VCaP (cell line): ENCODE results near the gene GALP.

Experiments
- H3K27ac ChIP-seq: fragments of 450-650 bp; 2 replicates; pipeline ENCODE4 v1.5.1; 2017
- TF ChIP-seq, protein P1 (sequence below): fragments of 450-650 bp; conservative IDR thresholded peaks from 2 replicates; pipeline ENCODE4 v1.5.1; 2017; ENCODE audit warnings: mild to moderate bottlenecking, moderate library complexity

GALP gene

GRCh38 chr19:56159009-56159559, 16.7 kb upstream of the GALP start:
- H3K27ac ChIP-seq, result no peak overlapping the region
- TF ChIP-seq, protein P1, sequence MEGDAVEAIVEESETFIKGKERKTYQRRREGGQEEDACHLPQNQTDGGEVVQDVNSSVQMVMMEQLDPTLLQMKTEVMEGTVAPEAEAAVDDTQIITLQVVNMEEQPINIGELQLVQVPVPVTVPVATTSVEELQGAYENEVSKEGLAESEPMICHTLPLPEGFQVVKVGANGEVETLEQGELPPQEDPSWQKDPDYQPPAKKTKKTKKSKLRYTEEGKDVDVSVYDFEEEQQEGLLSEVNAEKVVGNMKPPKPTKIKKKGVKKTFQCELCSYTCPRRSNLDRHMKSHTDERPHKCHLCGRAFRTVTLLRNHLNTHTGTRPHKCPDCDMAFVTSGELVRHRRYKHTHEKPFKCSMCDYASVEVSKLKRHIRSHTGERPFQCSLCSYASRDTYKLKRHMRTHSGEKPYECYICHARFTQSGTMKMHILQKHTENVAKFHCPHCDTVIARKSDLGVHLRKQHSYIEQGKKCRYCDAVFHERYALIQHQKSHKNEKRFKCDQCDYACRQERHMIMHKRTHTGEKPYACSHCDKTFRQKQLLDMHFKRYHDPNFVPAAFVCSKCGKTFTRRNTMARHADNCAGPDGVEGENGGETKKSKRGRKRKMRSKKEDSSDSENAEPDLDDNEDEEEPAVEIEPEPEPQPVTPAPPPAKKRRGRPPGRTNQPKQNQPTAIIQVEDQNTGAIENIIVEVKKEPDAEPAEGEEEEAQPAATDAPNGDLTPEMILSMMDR, result no peak

- no peak overlapping the region for H3K27ac ChIP-seq
- TF ChIP-seq, protein P1, result no peak
Observed at GRCh38 chr19:56159622-56160271, 16.1 kb upstream of the GALP start.

- TF ChIP-seq, protein P1, result no peak
- no peak overlapping the region for H3K27ac ChIP-seq
Observed at GRCh38 chr19:56161534-56161933, 14.3 kb upstream of the GALP start.

DNA sequence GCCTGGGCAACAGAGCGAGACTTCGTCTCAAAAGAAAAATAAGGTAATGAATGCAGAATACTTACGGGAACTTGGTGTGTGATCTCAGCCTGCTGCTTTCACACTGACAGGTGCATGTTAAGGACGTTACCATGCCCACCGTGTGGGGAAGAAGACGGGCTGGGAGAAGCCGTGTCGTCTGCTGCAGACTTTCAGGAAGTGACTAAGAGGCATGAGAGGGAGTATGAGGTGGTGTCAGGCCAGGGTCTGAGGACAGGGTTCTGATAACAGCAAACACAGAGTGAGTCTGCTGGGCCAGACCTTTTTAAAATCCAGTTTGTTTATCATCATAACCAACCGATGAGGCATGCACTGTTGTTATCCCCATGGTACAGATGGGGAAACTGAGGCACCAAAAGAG, 13.6 kb upstream of the GALP start:
- TF ChIP-seq, protein P1, result no peak

GRCh38 chr19:56163097-56163496, 12.7 kb upstream of the GALP start:
- no peak overlapping the region for H3K27ac ChIP-seq
- TF ChIP-seq, protein P1, result no peak

More for the DNA sequence above, 13.6 kb upstream of the GALP start:
- H3K27ac ChIP-seq, result no peak overlapping the region

DNA sequence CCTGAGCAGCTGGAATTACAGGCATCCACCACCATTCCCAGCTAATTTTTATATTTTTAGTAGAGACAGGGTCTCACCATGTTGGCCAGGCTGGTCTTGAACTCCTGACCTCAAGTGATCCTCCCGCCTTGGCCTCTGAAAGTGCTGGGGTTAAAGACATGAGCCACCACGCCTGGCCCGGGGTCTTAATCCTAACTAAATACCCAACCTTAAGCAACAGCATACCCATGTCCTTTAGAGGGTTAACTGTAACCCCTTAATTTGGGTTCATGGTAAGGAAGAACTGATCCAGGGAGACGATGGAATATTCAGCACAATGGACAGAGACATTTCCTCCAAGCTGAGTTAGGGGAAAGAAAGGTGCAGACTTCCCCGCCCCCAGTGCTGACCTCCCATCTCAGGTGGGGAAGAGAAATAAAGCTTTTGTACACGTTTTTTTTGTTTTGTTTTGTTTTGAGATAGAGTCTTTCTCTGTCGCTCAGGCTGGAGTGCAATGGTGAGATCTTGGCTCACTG, 8.7 kb upstream of the GALP start:
- TF ChIP-seq, protein P1, result no peak
- no peak overlapping the region for H3K27ac ChIP-seq

DNA sequence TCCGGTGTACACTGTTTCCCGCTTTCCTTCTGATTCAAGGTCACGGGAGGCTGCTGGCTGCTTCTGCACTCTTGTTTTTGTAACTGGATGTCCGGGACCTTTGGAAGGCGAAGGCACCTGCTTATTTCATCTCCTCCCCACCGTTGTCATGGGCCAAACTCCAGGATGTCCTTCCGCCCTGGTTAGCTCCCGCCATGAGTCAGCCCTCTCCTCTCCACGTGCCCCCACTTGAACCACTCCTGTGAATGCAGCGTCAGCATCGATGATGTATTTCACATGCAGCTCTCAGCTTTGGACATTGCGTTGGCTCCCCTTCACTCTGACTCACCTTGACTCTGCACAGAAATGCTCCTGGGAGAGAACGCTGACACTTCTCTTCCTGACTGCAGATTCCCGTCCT, 5.5 kb upstream of the GALP start:
- H3K27ac ChIP-seq, result no peak overlapping the region
- TF ChIP-seq, protein P1, result no peak
